Measurements from ENCODE around the gene GAS6.

Gene GAS6

DNA sequence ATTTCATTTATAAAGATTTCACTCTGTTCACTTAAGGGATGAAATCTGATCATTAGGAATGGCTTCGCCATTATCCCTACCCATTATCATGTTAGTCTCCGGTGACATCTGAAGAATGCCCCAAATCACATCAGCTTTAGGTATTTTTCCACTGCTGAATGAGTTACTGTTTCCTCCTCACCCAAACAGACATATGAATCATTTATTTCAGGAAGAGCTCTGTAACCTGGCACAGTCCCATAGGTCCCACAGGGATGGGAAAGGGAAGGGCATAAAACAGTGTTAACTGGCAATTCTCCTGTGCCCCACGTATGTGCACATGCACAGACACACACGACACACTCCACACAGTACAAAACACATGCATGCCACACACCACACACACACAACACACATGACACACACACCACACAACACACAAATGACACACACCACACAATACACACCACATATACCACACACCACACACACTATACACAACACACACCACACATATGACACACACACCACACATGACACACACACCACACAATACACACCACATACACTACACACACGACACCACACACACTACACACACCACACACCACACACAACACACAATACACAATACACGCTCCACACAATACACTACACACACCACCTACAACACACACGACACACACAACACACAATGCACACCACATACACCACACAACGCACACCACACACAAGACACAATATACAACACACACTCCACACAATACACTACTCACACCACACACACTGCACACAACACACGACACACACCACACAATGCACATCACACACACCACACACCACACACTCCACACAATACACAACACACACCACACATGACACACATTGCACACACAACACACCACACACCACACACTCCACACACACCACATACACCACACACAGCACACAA is 89.4 kb downstream of the GAS6 start:
- H3K9me2 ChIP-seq (replicated peaks; ENCODE audit: insufficient read depth, low read length) = no peaks in the 10 kb centered on the region
- no peak overlapping the region for H3K27ac ChIP-seq (ENCODE audit: low read length)
- H4K20me1 ChIP-seq (ENCODE audit: insufficient read depth, low read length) = no peaks in the 10 kb centered on the region
- H3K9ac ChIP-seq (ENCODE audit: low read length) = no peak overlapping the region
- no peak overlapping the region for H3K4me3 ChIP-seq (ENCODE audit: low read length)
- no peaks in the 10 kb centered on the region for H3K27me3 ChIP-seq (replicated peaks; ENCODE audit: insufficient read depth, low read length)
- no peak for TF ChIP-seq EZH2 (optimal IDR thresholded peaks at IDR 0.05; ENCODE audit: low read depth, low read length)
- TF ChIP-seq, protein P1, sequence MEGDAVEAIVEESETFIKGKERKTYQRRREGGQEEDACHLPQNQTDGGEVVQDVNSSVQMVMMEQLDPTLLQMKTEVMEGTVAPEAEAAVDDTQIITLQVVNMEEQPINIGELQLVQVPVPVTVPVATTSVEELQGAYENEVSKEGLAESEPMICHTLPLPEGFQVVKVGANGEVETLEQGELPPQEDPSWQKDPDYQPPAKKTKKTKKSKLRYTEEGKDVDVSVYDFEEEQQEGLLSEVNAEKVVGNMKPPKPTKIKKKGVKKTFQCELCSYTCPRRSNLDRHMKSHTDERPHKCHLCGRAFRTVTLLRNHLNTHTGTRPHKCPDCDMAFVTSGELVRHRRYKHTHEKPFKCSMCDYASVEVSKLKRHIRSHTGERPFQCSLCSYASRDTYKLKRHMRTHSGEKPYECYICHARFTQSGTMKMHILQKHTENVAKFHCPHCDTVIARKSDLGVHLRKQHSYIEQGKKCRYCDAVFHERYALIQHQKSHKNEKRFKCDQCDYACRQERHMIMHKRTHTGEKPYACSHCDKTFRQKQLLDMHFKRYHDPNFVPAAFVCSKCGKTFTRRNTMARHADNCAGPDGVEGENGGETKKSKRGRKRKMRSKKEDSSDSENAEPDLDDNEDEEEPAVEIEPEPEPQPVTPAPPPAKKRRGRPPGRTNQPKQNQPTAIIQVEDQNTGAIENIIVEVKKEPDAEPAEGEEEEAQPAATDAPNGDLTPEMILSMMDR (IDR thresholded peaks at IDR 0.05; ENCODE audit: low read length) = no peak
- no peak for TF ChIP-seq EZH2phosphoT487 (IDR thresholded peaks at IDR 0.05; ENCODE audit: low read length)
- H2AFZ ChIP-seq (ENCODE audit: low read length) = no peak overlapping the region
- DNase-seq = no peak
- no peaks in the 10 kb centered on the region for H3K79me2 ChIP-seq (ENCODE audit: low read length)
- no peak overlapping the region for H3K4me2 ChIP-seq (ENCODE audit: low read depth, low read length)
- peaks cover 42% of the 10 kb centered on the region for H3K4me1 ChIP-seq (ENCODE audit: low read length)
- H3K9me3 ChIP-seq (replicated peaks; ENCODE audit: insufficient read depth, low read length) = no peaks in the 10 kb centered on the region
- peaks cover 18% of the 10 kb centered on the region; the same call in 1 of the 2 replicates for H3F3A ChIP-seq (ENCODE audit: insufficient read depth, low read length)
- H3K36me3 ChIP-seq (replicated peaks; ENCODE audit: insufficient read depth, low read length) = no peaks in the 10 kb centered on the region

DNA sequence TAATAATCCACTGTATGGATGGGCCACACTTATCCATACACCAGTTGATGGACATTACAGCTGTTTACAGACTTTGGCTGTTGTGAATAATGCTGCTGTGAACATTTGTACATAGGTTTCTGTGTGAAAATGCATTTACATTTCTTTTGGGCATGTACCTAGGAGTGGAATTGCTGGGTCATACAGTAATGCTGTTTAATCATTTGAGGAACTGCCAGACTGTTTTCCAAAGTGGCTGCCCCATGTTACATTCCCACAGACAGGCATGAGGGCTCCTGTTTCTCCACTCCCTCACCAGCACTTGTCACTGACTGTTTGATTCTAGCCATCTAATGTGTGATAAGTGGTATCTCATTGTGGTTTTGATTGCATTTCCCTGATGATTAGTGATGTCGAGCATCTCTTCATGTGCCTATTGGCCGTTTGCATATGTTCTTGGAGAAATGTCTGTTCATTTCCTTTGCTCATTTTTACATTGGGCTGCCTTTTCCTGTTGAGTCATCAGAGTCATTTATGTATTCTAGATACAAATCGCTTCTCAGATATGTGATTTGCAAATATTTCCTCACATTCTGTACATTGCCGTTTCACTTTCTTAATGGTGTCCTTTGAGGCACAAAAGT is 92.1 kb downstream of the GAS6 start:
- Histone ChIP-seq H3K27me3 (replicated peaks; ENCODE audit: insufficient read depth, low read length) (no peaks in the 10 kb centered on the region), H3K27ac (ENCODE audit: low read length) (peak overlapping the region; percentile 8; the same call in 1 of the 2 replicates), H3F3A (ENCODE audit: insufficient read depth, low read length) (peaks cover 17% of the 10 kb centered on the region; the same call in 1 of the 2 replicates), H3K9ac (ENCODE audit: low read length) (no peak overlapping the region), H3K4me1 (ENCODE audit: low read length) (peaks cover 36% of the 10 kb centered on the region), H4K20me1 (ENCODE audit: insufficient read depth, low read length) (no peaks in the 10 kb centered on the region), H3K4me3 (ENCODE audit: low read length) (no peak overlapping the region), H3K9me2 (replicated peaks; ENCODE audit: insufficient read depth, low read length) (no peaks in the 10 kb centered on the region), H3K36me3 (replicated peaks; ENCODE audit: insufficient read depth, low read length) (no peaks in the 10 kb centered on the region), H2AFZ (ENCODE audit: low read length) (no peak overlapping the region), H3K79me2 (ENCODE audit: low read length) (no peaks in the 10 kb centered on the region), H3K4me2 (ENCODE audit: low read depth, low read length) (no peak overlapping the region), H3K9me3 (replicated peaks; ENCODE audit: insufficient read depth, low read length) (no peaks in the 10 kb centered on the region)
- peak; percentile 39 for DNase-seq
- TF ChIP-seq, protein P1 (IDR thresholded peaks at IDR 0.05; ENCODE audit: low read length) = no peak
- no peak for TF ChIP-seq EZH2 (optimal IDR thresholded peaks at IDR 0.05; ENCODE audit: low read depth, low read length)
- TF ChIP-seq EZH2phosphoT487 (IDR thresholded peaks at IDR 0.05; ENCODE audit: low read length) = no peak

DNA sequence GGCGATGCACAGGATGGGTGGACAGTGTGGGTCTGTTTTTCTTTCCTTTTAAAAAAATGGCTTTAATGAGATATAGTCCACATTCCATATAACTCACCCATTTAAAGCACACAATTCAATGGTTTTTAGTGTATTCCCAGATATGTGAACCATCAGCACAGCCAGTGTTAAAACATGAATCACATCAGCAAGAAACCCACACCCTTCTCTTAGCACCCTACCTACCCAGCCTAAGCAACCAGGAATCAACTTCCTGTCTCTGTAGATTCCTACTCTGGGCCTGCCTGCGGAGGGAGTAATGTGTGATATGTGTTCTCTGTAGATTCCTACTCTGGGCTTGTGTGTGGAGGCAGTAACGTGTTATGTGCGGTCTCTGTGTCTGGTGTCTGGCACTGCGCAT is 92.9 kb downstream of the GAS6 start:
- Histone ChIP-seq H3F3A (ENCODE audit: insufficient read depth, low read length) (peaks cover 9% of the 10 kb centered on the region; the same call in 1 of the 2 replicates), H3K36me3 (replicated peaks; ENCODE audit: insufficient read depth, low read length) (no peaks in the 10 kb centered on the region), H3K9me2 (replicated peaks; ENCODE audit: insufficient read depth, low read length) (no peaks in the 10 kb centered on the region), H3K27me3 (replicated peaks; ENCODE audit: insufficient read depth, low read length) (no peaks in the 10 kb centered on the region), H3K4me1 (ENCODE audit: low read length) (peaks cover 29% of the 10 kb centered on the region), H4K20me1 (ENCODE audit: insufficient read depth, low read length) (no peaks in the 10 kb centered on the region), H3K9ac (ENCODE audit: low read length) (no peak overlapping the region), H2AFZ (ENCODE audit: low read length) (no peak overlapping the region), H3K4me2 (ENCODE audit: low read depth, low read length) (no peak overlapping the region), H3K4me3 (ENCODE audit: low read length) (no peak overlapping the region), H3K9me3 (replicated peaks; ENCODE audit: insufficient read depth, low read length) (no peaks in the 10 kb centered on the region), H3K79me2 (ENCODE audit: low read length) (no peaks in the 10 kb centered on the region), H3K27ac (ENCODE audit: low read length) (no peak overlapping the region)
- TF ChIP-seq, protein P1 (IDR thresholded peaks at IDR 0.05; ENCODE audit: low read length) = no peak
- TF ChIP-seq EZH2phosphoT487 (IDR thresholded peaks at IDR 0.05; ENCODE audit: low read length) (no peak), EZH2 (optimal IDR thresholded peaks at IDR 0.05; ENCODE audit: low read depth, low read length) (no peak)
- DNase-seq = no peak
